ENCODE measurements around the gene CPVL.

- TF ChIP-seq CTCF (conservative IDR thresholded peaks at IDR 0.05; ENCODE audit: low read length), result no peak
- no peak for TF ChIP-seq EZH2phosphoT487 (IDR thresholded peaks at IDR 0.05; ENCODE audit: borderline replicate concordance, low read depth, low read length)
Measured at GRCh38 chr7:29039821-29040578, 106.3 kb downstream of the CPVL start.
